Astrocyte of the hippocampus (primary cell): ENCODE results near the gene TPO.

Experiments
- DNase-seq: peaks from one replicate; pipeline ENCODE4 v3.0.0; 2011; ENCODE audit warnings: low read depth, low spot score

Gene TPO

GRCh38 chr2:1521878-1522830 is 108.9 kb downstream of the TPO start:
- no peak for DNase-seq

GRCh38 chr2:1527153-1527992 is 114.1 kb downstream of the TPO start:
- DNase-seq, result no peak

GRCh38 chr2:1528273-1529064 is 115.2 kb downstream of the TPO start:
- DNase-seq, result no peak

- peak; percentile 27 for DNase-seq
Measured at GRCh38 chr2:1538663-1539062, 125.4 kb downstream of the TPO start.

- no peak for DNase-seq
Measured at GRCh38 chr2:1539441-1539840, 126.2 kb downstream of the TPO start.

GRCh38 chr2:1539973-1540372 is 126.7 kb downstream of the TPO start:
- DNase-seq, result no peak

- DNase-seq, result no peak
Measured at GRCh38 chr2:1540481-1540880, 127.2 kb downstream of the TPO start.

GRCh38 chr2:1541040-1541439 is 127.8 kb downstream of the TPO start:
- DNase-seq, result no peak

- DNase-seq, result no peak
Measured at GRCh38 chr2:1541819-1542475, 128.7 kb downstream of the TPO start.

- no peak for DNase-seq
Measured at GRCh38 chr2:1542971-1543370, 129.7 kb downstream of the TPO start.

- no peak for DNase-seq
Measured at GRCh38 chr2:1543776-1544477, 130.7 kb downstream of the TPO start.

GRCh38 chr2:1544478-1545069 is 131.3 kb downstream of the TPO start:
- peak; percentile 45 for DNase-seq

GRCh38 chr2:1546023-1546591 is 132.8 kb downstream of the TPO start:
- DNase-seq, result peak; percentile 69

- DNase-seq, result no peak
Measured at GRCh38 chr2:1546901-1547300, 133.6 kb downstream of the TPO start.

GRCh38 chr2:1548910-1549673 is 135.8 kb downstream of the TPO start:
- no peak for DNase-seq

- no peak for DNase-seq
Measured at GRCh38 chr2:1550076-1550475, 136.8 kb downstream of the TPO start.

- DNase-seq, result peak; percentile 73
Measured at GRCh38 chr2:1550658-1551316, 137.5 kb downstream of the TPO start.

- DNase-seq, result no peak
Measured at GRCh38 chr2:1551905-1552304, 138.6 kb downstream of the TPO start.

- no peak for DNase-seq
Measured at GRCh38 chr2:1552611-1553010, 139.3 kb downstream of the TPO start.
